Left cardiac atrium (tissue), 4 donors: ENCODE results near the gene CKS1B. TPM values are rescaled to one million over a fixed set of nuclear protein-coding genes. Genes with fewer than 3 reads are reported as not detected.
"Not testable (repeated sequence)": the region's sequence is repeated elsewhere in the genome, so short reads cannot be mapped to it uniquely, and the experiment has no call there.

Experiments
- ATAC-seq, 2 donors: fragments of 200-7000 bp; cut with Tn5 transposase; one replicate each; pipeline ENCODE4 v1.9.1; 2020; ENCODE audit warnings: mild to moderate bottlenecking in 2 of 2, moderate library complexity in 2 of 2
- DNase-seq: peaks from one replicate; pipeline ENCODE4 v3.0.0-alpha.2; 2020
- intact Hi-C, 2 donors: fragments of 100-400 bp; cut with DNase I; formaldehyde crosslinking; loops; one replicate each; pipeline versions ENCODE4 v1.14.1 to v1.15.1; 2022 to 2023
- total RNA-seq, 2 donors: library from RNA; stranded (reverse); fragmentation: NEBNext Ultra II Directional; extraction: Animal tissue kit (Norgen Biotek cat#: 25700); gene quantifications; one replicate each; pipeline ENCODE4 v1.2.1, GENCODE V29; 2021
- donor health status: DM: no; HTN: yes; CAD: no.
- donor health status: DM: no; HTN: yes; CAD: no; lungs with severe emphysema.
- donor health status: DM: yes; HTN: yes; CAD: no.
- donor health status: Dilated cardiomyopathy.

The CKS1B gene
- total RNA-seq, 2 donors from 2014 or later, result 26.9 to 33.8 TPM

DNA sequence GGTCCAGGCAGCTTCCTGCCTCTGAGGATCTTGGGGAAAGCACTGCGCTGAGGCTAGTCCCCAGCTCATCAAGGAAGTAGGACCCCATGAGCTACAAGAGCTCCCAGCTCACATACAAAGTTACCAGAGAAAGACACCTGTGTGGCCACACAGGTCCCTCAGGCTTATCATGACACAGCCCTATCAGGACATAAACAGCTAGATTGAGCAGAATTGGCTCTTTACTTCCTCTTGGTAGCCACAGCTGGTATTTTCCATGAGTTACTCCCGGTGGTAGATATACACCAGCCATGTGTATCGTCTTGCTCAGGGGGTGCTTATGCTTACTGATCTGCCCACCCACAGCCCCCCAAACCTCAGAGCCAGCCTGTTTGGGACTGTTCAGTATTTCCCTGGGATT, 20.1 kb downstream of the CKS1B start:
- DNase-seq (no peak), ATAC-seq (no peak)
- intact Hi-C loops, result no loop called here

- ATAC-seq, intact Hi-C loops: not testable (repeated sequence)
- peak; percentile 65 for DNase-seq
Measured at GRCh38 chr1:154995301-154995983, 21.0 kb downstream of the CKS1B start.

- DNase-seq, result peak; percentile 22
- intact Hi-C loops, result no loop called here
- no peak for ATAC-seq
Measured at GRCh38 chr1:154996966-154997701, 22.7 kb downstream of the CKS1B start.

DNA sequence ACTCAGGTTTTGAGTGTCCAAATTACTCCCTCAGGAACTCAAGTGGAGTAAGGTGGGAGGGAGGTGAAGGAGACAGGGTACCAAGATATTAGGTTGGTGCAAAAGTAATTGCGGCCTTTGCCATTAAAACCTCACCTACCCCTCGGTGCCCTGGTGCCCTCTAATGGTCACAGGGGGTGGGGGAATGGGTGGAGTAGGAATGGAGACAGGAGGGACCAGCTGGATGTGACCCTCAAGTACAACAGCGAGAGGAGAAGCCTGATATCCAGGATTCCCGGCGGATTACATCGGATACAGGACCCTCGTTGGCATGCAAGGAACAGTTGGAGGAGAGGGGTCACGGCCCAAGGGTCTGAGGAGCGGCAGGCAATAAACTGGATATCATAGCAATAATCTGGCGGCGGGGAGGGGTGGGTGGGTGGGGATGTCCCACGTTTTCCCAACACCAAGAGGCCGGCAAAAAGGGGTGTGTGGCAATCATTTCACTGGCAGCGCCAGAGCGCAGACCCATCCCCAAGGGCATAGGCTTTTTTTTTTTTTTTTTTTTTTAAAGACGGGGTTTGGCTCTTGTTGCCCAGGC, 23.8 kb downstream of the CKS1B start:
- intact Hi-C loops, result no loop called here

GRCh38 chr1:154998818-154999570, 24.5 kb downstream of the CKS1B start:
- no peak for ATAC-seq
- intact Hi-C loops, result no loop called here

More for the DNA sequence above, 23.8 kb downstream of the CKS1B start:
- DNase-seq, result peak; percentile 14
- no peak for ATAC-seq

GRCh38 chr1:154999571-155000410, 25.3 kb downstream of the CKS1B start:
- DNase-seq (no peak), ATAC-seq (no peak)
- intact Hi-C loops, result loop anchor here in 1 of 2 donors (2.0 kb wide), 1 partner anchor 25 kb away; the partner anchor contains the start of gene CKS1B

More at GRCh38 chr1:154998818-154999570, 24.5 kb downstream of the CKS1B start:
- peak; percentile 77 for DNase-seq

DNA sequence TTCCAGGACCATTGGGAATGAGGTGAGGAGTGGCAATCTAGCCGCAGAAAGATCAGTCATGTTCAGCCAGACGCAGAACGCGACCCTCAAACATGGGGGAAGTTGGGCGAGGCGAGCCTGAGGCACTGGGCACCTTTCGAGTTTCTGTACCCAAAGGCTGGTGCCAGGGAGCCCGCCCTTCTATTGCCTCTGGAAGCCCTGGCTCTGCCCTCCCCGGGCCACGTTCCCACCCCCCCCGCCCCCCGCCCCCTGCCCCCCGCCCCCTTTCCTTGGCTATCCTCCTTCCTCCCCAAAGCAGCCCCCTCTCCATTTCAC, 25.9 kb downstream of the CKS1B start:
- intact Hi-C loops, result loop anchor here in 1 of 2 donors (2.0 kb wide), 1 partner anchor 26 kb away; the partner anchor contains the start of gene CKS1B
- ATAC-seq (no peak), DNase-seq (peak; percentile 40)

DNA sequence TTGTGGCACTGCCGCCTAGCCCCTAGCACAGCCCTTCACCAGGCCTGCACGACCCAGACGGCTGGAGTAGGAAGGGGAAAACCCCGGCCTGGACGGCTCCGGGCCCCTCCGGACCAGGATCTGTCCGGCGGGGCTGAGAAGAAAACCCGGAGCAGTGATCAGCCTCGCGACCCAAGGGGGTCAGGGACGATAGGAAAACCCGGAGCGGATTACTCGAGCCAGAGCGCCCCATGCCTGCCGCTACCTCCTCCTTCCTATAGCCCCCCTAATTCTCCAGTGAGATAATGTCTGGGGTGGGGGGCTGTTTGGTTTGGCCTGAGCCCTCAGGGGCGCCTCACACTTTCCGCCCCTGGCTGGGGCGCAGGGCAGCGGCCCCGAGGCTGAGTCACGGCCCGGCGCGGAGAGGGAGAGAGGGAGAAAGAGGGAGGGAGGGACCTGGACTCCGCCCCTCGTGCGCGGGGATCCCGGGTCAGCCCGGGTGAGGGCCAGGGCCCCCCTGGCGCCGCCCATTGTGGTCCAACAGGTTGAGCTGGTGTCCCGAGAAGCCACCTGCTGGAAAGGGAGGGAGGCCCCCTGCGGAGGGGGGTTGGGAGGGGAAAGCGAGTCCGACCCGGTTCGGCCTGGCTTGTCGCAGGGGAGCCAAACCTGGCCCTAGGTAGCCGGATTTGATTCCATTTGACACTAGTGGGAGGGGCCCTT, 26.4 kb downstream of the CKS1B start:
- peak; percentile 90 for DNase-seq
- intact Hi-C loops, result loop anchor here in 1 of 2 donors (2.0 kb wide), 1 partner anchor 26 kb away; the partner anchor contains the start of gene CKS1B
- peak; percentile 57 to 69 for ATAC-seq

DNA sequence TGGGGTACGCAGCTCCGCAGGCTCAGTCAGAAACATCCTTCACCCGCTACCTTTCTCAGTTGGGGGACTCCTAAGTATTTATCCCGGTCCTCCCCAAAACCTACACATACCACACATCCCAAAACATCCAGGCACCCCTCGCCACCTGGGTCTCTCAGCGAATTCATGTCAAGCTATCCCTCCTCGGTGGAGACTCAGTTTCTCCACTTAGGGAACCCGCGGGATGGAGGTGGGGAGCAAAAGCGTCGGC, 26.9 kb downstream of the CKS1B start:
- no peak for DNase-seq
- intact Hi-C loops, result loop anchor here in 1 of 2 donors (2.0 kb wide), 1 partner anchor 27 kb away; the partner anchor contains the start of gene CKS1B
- no peak for ATAC-seq

GRCh38 chr1:155001675-155002463, 27.4 kb downstream of the CKS1B start:
- intact Hi-C loops, result loop anchor here in 1 of 2 donors (2.0 kb wide), 1 partner anchor 27 kb away; the partner anchor contains the start of gene CKS1B
- ATAC-seq (peak; percentile 84 to 86), DNase-seq (peak; percentile 100)

- ATAC-seq (peak; percentile 2 to 4), DNase-seq (peak; percentile 63)
- intact Hi-C loops, result no loop called here
Measured at GRCh38 chr1:155002464-155003226, 28.2 kb downstream of the CKS1B start, which contains the start of gene ZBTB7B. Gene ZBTB7B (plus strand): TSS chr1:155002802. CDS start chr1:155014661, 11,859 bp downstream.

- intact Hi-C loops, result no loop called here
- ATAC-seq (no peak), DNase-seq (peak; percentile 48)
Measured at GRCh38 chr1:155003227-155003765, 28.8 kb downstream of the CKS1B start.

DNA sequence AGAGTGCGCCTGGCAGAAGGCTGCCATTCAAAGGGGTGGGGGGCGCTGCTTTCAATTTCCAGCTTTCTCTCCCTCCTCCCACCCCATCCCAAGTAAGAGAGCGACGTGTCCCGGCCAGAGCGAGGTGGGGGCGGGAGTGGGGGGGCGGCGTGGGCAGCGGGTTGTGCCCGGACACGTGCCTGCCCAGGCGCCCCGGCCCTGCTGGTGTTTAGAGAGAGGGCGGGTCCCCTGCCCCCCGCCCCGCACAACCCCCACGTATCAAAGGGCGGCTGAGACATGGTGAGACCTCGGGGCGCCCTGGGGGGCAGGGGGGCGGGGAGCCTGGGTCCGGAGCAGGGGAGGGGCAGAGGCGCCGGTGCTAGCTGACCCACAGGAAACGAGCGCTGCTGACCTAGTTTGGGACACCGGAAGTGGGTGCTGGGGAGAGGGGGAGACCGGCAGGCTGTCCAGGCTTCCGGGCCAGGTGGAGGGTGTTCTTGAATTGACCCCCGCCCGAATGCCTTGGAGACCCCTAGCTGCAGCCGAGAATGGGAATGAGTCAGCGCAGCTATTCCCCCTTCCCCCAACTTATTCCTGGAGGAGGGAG, 29.4 kb downstream of the CKS1B start:
- ATAC-seq (peak; percentile 3 to 5), DNase-seq (peak; percentile 84)
- intact Hi-C loops, result no loop called here

DNA sequence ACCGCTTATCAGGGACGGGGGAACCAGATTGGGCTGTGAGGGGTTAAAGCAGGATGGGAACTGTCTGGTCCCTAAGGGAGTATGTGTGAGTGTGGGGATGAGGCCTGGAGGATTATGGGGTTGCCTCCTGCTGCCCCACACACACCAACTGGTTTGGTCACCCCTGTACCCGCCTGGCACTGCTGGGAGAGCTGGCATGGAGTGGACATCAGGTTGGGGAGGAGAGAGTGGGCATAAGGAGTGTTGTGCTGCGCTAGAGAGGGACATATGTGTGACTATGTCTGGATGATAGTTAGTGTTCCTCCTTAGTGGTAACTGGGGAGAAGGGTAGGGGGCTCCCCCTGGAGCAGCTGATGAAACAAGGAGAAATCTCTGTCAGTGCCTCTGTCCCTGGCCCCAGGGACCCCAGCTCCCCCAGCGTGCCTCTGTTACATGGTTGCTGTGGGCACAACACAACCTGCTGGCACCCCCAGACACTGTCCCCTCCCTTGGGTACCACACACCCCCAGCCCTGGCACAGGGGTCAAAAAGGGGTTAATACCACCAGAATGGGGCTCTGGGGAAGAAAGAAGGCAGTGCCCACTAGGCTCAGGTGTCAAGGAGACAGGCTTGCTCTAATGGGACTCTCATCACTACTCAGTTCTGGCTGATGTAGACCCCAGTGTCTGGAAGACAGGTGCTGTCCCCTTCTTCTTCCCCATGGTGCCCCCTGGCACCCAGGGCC, 30.0 kb downstream of the CKS1B start:
- intact Hi-C loops, result no loop called here
- ATAC-seq (no peak), DNase-seq (no peak)
